Fibroblast of the aortic adventitia (primary cell): ENCODE results near the gene PODNL1. TPM values are rescaled to one million over a fixed set of nuclear protein-coding genes. Genes with fewer than 3 reads are reported as not detected.

Experiments
- DNase-seq: peaks from one replicate; pipeline ENCODE4 v3.0.0-alpha.2; 2010; ENCODE audit warnings: low read depth
- H3K4me3 ChIP-seq: 2 replicates; pipeline ENCODE4 v1.5.1; 2011; ENCODE audit warnings: low read depth, mild to moderate bottlenecking, control low read depth, low read length, moderate library complexity
- total RNA-seq: library from RNA; depleted of rRNA; stranded (reverse); fragments of >200 nt; gene quantifications from 2 replicates; pipeline ENCODE4 v1.2.3, GENCODE V29; 2012; ENCODE audit warnings: low replicate concordance
- TF ChIP-seq, protein P1 (sequence below): IDR thresholded peaks from 2 replicates; pipeline ENCODE4 v1.5.1; 2011; ENCODE audit warnings: mild to moderate bottlenecking, low read length, control low read depth, inconsistent platforms; ENCODE audit not compliant: insufficient read depth

Gene PODNL1
- total RNA-seq, 1 donor: 0.90 TPM

DNA sequence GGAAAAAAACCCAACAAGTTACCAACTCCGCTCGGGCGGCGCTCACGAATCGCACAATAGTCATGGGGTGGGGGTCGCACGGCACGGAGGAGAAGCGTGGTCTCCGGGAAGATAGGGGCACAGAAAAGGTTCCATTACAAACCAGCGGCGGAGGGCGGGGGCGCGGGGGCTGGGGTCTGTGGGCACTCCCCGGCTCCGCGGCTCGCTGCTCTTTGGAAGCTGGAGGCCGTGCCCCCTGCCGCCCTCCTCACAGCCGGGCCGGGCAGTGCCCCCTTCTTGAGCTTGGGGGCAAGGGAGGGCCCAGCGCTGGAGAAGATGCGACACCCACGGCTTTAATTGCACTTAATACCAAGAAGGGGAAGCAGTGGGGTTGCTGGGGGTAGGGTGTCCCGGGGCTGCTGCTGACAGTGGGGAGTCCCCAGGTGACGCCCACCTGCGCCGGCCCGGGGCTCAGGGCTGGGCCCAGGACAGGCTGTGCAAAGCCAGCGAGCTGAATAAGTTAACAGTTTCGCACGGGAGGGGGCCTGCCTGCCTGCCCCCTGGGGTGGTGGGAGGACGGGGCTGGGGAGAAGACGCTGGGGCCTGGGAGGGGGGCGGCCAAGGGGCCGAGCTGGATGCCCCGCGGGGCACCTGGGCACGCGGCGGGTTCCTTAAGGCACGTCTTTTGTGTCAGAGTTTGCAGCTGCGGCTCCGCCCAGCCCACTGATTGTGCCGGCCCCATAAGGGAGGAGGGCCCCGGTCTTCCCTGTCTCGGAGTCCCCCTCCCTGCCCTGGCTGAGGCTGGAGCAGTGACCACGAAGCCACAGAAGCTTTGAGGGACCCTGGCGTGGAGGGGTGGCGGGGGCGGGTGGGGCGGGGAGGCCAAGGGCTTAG lies 23.8 kb upstream of the PODNL1 start:
- H3K4me3 ChIP-seq: no peak overlapping the region
- TF ChIP-seq, protein P1, sequence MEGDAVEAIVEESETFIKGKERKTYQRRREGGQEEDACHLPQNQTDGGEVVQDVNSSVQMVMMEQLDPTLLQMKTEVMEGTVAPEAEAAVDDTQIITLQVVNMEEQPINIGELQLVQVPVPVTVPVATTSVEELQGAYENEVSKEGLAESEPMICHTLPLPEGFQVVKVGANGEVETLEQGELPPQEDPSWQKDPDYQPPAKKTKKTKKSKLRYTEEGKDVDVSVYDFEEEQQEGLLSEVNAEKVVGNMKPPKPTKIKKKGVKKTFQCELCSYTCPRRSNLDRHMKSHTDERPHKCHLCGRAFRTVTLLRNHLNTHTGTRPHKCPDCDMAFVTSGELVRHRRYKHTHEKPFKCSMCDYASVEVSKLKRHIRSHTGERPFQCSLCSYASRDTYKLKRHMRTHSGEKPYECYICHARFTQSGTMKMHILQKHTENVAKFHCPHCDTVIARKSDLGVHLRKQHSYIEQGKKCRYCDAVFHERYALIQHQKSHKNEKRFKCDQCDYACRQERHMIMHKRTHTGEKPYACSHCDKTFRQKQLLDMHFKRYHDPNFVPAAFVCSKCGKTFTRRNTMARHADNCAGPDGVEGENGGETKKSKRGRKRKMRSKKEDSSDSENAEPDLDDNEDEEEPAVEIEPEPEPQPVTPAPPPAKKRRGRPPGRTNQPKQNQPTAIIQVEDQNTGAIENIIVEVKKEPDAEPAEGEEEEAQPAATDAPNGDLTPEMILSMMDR: no peak
- no peak for DNase-seq

DNA sequence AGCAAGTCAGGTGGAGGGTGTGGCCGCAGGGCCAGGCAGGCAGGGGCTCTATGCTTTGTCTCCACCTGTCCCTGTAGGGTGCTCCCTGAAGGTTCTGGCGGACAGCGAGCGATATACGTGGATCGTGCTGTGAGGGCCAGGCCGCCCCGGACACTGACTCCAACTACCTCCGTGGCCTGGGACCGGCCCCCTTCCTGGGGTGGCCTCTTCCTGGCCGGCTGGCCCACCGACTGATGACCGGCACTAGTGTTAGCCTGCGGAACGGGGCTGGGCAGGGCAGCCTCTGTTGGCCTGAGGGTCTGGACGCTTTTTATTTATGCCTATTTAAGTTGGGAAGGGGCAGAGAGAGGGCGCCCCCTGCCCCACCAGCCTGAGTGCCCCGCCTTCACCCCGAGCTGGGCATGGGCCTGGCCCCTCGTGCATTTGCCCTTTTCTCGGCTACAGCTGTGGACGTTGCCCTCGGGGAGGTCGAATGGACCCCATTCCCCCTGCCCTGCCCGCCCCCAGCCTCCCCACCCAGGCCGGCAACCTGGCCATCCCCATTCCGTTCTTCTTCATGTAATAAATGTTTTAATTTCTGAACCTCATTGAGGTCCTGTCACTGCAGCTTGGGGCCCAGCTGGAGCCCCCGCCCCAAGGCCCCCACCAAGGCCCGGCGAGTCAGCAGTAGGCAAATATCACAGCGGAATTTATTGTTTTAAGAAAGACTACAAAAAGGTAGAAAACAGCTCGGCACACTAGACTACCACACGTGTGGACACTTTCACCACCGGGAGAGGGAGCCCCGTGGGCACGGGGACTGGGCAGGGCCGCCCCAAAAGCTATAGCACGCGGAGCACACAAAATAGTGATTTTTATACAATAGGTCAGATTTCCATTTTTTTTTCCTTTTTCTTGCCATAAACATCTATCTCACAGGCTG lies 22.9 kb upstream of the PODNL1 start:
- H3K4me3 ChIP-seq: no peak overlapping the region
- DNase-seq: no peak
- TF ChIP-seq, protein P1: no peak

DNA sequence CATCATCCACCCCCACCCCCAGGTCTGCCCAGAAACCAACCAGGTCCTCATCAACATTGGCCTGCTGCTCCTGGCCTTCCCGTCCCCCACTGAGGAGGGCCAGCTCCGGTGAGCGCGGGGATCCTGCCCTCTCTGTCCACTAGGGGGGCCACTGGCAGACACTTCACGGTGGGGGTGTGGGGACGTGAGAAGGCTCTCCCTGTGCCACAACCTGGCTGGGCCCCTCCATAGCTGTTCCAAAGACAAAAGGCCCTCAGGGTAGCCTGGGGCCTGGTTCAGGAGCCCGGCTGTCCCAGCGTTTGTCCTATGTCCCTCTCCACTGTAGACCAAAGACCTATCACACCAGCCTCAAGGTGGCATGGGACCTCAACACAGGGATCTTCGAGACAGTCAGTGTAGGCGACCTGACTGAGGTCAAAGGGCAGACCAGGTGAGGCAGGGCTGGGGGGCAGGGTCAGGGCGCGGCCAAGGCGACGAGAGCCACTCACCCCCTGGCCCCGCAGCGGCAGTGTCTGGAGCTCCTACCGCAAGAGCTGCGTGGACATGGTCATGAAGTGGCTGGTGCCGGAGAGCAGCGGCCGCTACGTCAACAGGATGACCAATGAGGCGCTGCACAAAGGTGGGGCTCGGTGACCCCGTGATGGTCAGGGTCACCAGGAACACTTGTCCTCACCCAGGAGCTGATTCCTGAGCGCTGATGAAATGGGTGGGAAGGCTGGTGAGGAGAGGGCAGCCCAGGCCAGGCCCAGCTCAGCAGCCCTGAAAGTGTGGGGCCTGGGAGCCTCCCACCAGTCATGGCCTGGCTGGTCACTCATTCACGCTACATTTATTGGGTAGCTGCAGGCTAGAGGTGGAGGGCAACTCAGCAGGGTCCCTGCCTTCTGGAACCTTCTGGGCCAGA lies 22.0 kb upstream of the PODNL1 start:
- DNase-seq: no peak
- no peak overlapping the region for H3K4me3 ChIP-seq
- TF ChIP-seq, protein P1: peak; percentile 16

DNA sequence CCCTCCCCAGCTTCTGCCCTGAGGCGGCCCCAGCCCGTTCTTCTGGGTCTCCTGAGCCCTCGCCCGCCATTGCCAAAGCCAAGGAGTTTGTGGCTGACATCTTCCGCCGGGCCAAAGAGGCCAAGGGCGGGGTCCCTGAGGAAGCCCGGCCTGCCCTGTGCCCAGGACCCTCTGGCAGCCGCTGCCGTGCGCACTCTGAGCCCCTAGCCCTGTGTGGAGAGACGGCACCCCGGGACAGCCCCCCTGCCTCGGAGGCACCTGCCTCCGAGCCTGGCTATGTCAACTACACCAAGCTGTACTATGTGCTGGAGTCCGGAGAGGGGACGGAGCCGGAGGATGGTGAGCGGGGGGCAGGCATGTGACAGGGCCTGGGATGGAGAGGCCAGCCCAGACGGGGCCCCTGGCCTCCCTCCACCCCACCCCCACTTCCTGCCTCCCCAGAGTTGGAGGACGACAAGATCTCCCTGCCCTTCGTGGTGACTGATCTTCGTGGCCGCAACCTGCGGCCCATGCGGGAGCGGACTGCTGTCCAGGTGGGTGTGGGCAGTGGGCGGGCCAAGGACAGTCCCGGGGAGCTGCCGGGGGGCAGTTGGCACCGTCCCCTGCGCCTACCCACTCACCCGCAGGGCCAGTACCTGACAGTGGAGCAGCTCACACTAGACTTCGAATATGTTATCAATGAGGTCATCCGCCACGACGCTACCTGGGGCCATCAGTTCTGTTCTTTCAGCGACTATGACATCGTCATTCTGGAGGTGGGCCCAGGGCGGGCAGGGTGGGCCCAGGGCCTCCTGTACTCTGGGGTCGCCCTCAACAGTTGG lies 21.1 kb upstream of the PODNL1 start:
- H3K4me3 ChIP-seq: no peak overlapping the region
- DNase-seq: no peak
- TF ChIP-seq, protein P1: no peak

DNA sequence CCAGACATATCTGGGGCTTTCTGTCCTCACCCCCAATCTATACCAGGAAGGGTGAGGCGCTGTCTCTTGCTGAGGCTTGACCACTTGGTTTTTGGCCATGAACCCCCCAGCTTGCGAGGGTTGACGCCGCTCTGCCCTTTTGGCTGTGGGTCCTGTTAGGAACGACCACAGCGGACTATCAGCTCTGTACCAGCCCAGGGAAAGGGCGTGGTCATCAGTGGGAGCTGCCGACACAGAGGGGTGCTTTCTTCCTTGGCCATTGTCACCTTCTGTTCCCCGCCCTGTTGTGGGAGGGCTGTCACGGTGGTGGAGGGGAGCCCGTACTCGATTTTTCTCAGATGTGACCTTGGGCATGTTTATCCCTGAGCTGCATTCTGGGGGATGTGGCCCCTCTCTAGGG lies 19.8 kb upstream of the PODNL1 start:
- H3K4me3 ChIP-seq: no peak overlapping the region
- TF ChIP-seq, protein P1: no peak
- no peak for DNase-seq
